WTC11 (cell line): ENCODE measurements around the gene KLHL22. TPM values are rescaled to one million over a fixed set of nuclear protein-coding genes. Genes with fewer than 3 reads are reported as not detected.
A peak's percentile ranks its signal among the peaks of the same experiment; 100 is the strongest.
"Not testable (repeated sequence)": the region's sequence is repeated elsewhere in the genome, so short reads cannot be mapped to it uniquely, and the experiment has no call there.

Experiments
- ATAC-seq: fragments of 200-7000 bp; cut with Tn5 transposase; 2 replicates; pipeline ENCODE4 v1.10.0; 2021; ENCODE audit warnings: mild to moderate bottlenecking, moderate library complexity
- CTCF ChIA-PET: fragments of 300-600 bp; sonication (Branson Sonifier 250); formaldehyde crosslinking; loops from one replicate; lab custom pipeline; 2021; ENCODE audit warnings: antibody characterized with exemption; lab: Charles Lee
- POLR2A ChIA-PET: fragments of 350-600 bp; sonication (Branson Sonifier 250); formaldehyde crosslinking; loops from one replicate; lab custom pipeline; 2021; ENCODE audit warnings: antibody characterized with exemption; lab: Charles Lee
- DNase-seq: peaks from one replicate; pipeline ENCODE4 v3.0.0; 2021; ENCODE audit warnings: low spot score
- H3K27ac Mint-ChIP-seq: 2 replicates; pipeline ENCODE4 v1.8.0; 2021; ENCODE audit warnings: mixed read lengths
- H3K27me3 Mint-ChIP-seq: 2 replicates; pipeline ENCODE4 v1.8.0; 2021; ENCODE audit warnings: low read depth, mild to moderate bottlenecking, moderate library complexity, mixed read lengths
- H3K36me3 Mint-ChIP-seq: 2 replicates; pipeline ENCODE4 v1.8.0; 2021; ENCODE audit warnings: mixed read lengths
- H3K4me1 Mint-ChIP-seq: 2 replicates; pipeline ENCODE4 v1.8.0; 2022; ENCODE audit warnings: mixed read lengths
- H3K4me3 Mint-ChIP-seq: 2 replicates; pipeline ENCODE4 v1.8.0; 2021; ENCODE audit warnings: mild to moderate bottlenecking, moderate library complexity, mixed read lengths
- H3K9me3 Mint-ChIP-seq: 2 replicates; pipeline ENCODE4 v1.8.0; 2021; ENCODE audit warnings: mixed read lengths
- AFF4 ChIP-seq: sonication (generic); formaldehyde crosslinking; IDR thresholded peaks from 2 replicates; pipeline ENCODE4 v1.8.1; 2023; ENCODE audit warnings: mild to moderate bottlenecking, missing genetic modification reagents, borderline replicate concordance
- ATF3 ChIP-seq: sonication (generic); formaldehyde crosslinking; conservative IDR thresholded peaks from 2 replicates; pipeline ENCODE4 v1.8.1; 2022; ENCODE audit warnings: mild to moderate bottlenecking, missing genetic modification reagents
- ATF6 ChIP-seq: sonication (generic); formaldehyde crosslinking; IDR thresholded peaks from 2 replicates; pipeline ENCODE4 v1.8.1; 2023; ENCODE audit warnings: mild to moderate bottlenecking, missing genetic modification reagents
- ERG ChIP-seq: fragments of 250-450 bp; sonication (Bioruptor Pico); IDR thresholded peaks from 2 replicates; pipeline ENCODE4 v1.8.0; 2021; ENCODE audit warnings: mild to moderate bottlenecking
- GABPB1 ChIP-seq: sonication (generic); formaldehyde crosslinking; IDR thresholded peaks from 2 replicates; pipeline ENCODE4 v1.8.1; 2023; ENCODE audit warnings: mild to moderate bottlenecking, missing genetic modification reagents
- GRHL2 ChIP-seq: fragments of 250-450 bp; sonication (Bioruptor Pico); IDR thresholded peaks from 2 replicates; pipeline ENCODE4 v1.8.0; 2022; ENCODE audit warnings: mild to moderate bottlenecking, moderate library complexity; ENCODE audit not compliant: insufficient replicate concordance, severe bottlenecking
- PREB ChIP-seq: sonication (generic); formaldehyde crosslinking; IDR thresholded peaks from 2 replicates; pipeline ENCODE4 v1.8.1; 2022; ENCODE audit warnings: mild to moderate bottlenecking, missing genetic modification reagents, moderate library complexity, borderline replicate concordance
- ZNF423 ChIP-seq: fragments of 250-450 bp; sonication (Bioruptor Pico); IDR thresholded peaks from 2 replicates; pipeline ENCODE4 v2.1.2; 2022; ENCODE audit warnings: mild to moderate bottlenecking, moderate library complexity
- ZNF532 ChIP-seq: fragments of 250-450 bp; sonication (Bioruptor Pico); IDR thresholded peaks from 2 replicates; pipeline ENCODE4 v1.9.0; 2021; ENCODE audit warnings: mild to moderate bottlenecking, borderline replicate concordance
- total RNA-seq: library from RNA; stranded (reverse); gene quantifications from 3 replicates; pipeline ENCODE4 v1.2.3, GENCODE V29; 2021

Gene KLHL22
- total RNA-seq, 1 experiment from 2014 or later: 15.7 TPM

- TF ChIP-seq AFF4 (CRISPR knock-in tag): no peak
- no peak for TF ChIP-seq ATF3 (CRISPR knock-in tag)
- TF ChIP-seq PREB (CRISPR knock-in tag): no peak
- no peak for TF ChIP-seq GRHL2 (CRISPR knock-in tag)
- TF ChIP-seq, all 79 proteins: peak for 9
Measured at GRCh38 chr22:20494978-20495860, at the start of gene KLHL22 (continued).

- CTCF ChIA-PET, POLR2A ChIA-PET, H3K27me3 Mint-ChIP-seq, H3K27ac Mint-ChIP-seq, H3K4me3 Mint-ChIP-seq, DNase-seq, H3K9me3 Mint-ChIP-seq, ATAC-seq: not testable (repeated sequence)
- Mint-ChIP-seq H3K36me3 (peaks cover 29% of the 10 kb centered on the region), H3K4me1 (peaks cover 11% of the 10 kb centered on the region)
Measured at GRCh38 chr22:20545318-20545634, 49.7 kb upstream of the KLHL22 start.

- Mint-ChIP-seq H3K36me3 (peaks cover 47% of the 10 kb centered on the region), H3K4me3 (no peak overlapping the region)
Measured at GRCh38 chr22:20542736-20543135, 47.1 kb upstream of the KLHL22 start.

More at GRCh38 chr22:20542736-20543135, 47.1 kb upstream of the KLHL22 start:
- DNase-seq (no peak), ATAC-seq (no peak)
- no peaks in the 10 kb centered on the region for H3K9me3 Mint-ChIP-seq
- CTCF ChIA-PET: no interaction called here
- H3K27me3 Mint-ChIP-seq: no peaks in the 10 kb centered on the region
- H3K27ac Mint-ChIP-seq: peak overlapping the region; percentile 1; the same call in 1 of the 2 replicates
- TF ChIP-seq ZNF423 (CRISPR knock-in tag): no peak
- TF ChIP-seq ERG (CRISPR knock-in tag): no peak
- TF ChIP-seq ATF6 (CRISPR knock-in tag): no peak
- TF ChIP-seq GABPB1 (CRISPR knock-in tag): no peak
- no peak for TF ChIP-seq ZNF532
- POLR2A ChIA-PET: no interaction called here
- H3K4me1 Mint-ChIP-seq: no peaks in the 10 kb centered on the region
